GM13976 (cell line): ENCODE measurements around the gene DENND11.

Experiments used
- DNase-seq: peaks from one replicate; pipeline ENCODE4 v3.0.0; 2012; ENCODE audit warnings: low spot score
- CTCF ChIP-seq: IDR thresholded peaks from 2 replicates; pipeline ENCODE4 v1.5.1; 2012; ENCODE audit warnings: borderline replicate concordance, mild to moderate bottlenecking; ENCODE audit not compliant: insufficient read depth; ENCODE audit errors: extremely low read depth, missing control alignments, control extremely low read depth
- in situ Hi-C: fragments of 300-500 bp; cut with MboI; formaldehyde crosslinking; loops from one replicate; pipeline ENCODE4 v1.12.0; 2022; ENCODE audit warnings: low sequenced_read_pairs, mixed read lengths, inconsistent platforms; ENCODE audit not compliant: unreplicated experiment

Gene DENND11

GRCh38 chr7:141709749-141710148 is 7.8 kb upstream of the DENND11 start:
- TF ChIP-seq CTCF, result no peak
- in situ Hi-C loops, result no loop called here
- DNase-seq, result no peak

GRCh38 chr7:141709318-141709717 is 7.4 kb upstream of the DENND11 start:
- DNase-seq, result no peak
- in situ Hi-C loops, result no loop called here
- no peak for TF ChIP-seq CTCF

- no peak for TF ChIP-seq CTCF
- in situ Hi-C loops, result no loop called here
- DNase-seq, result no peak
Measured at GRCh38 chr7:141708351-141708750, 6.4 kb upstream of the DENND11 start, which contains the start of gene WEE2. Gene WEE2 (plus strand): TSS chr7:141708353. CDS start chr7:141708759, 406 bp downstream.

- in situ Hi-C loops, result no loop called here
- no peak for DNase-seq
- TF ChIP-seq CTCF, result no peak
Measured at GRCh38 chr7:141706239-141707064, 4.5 kb upstream of the DENND11 start.

- no peak for DNase-seq
- in situ Hi-C loops, result no loop called here
- TF ChIP-seq CTCF, result no peak
Measured at GRCh38 chr7:141704741-141705140, 2.8 kb upstream of the DENND11 start.

GRCh38 chr7:141704112-141704511 is 2.1 kb upstream of the DENND11 start:
- in situ Hi-C loops, result no loop called here
- no peak for TF ChIP-seq CTCF
- no peak for DNase-seq
